Muscle of leg (tissue), 11 donors: ENCODE results near the gene TMC4. TPM values are rescaled to one million over a fixed set of nuclear protein-coding genes. Genes with fewer than 3 reads are reported as not detected.
A peak's percentile ranks its signal among the peaks of the same experiment; 100 is the strongest.
"Not testable (repeated sequence)": the region's sequence is repeated elsewhere in the genome, so short reads cannot be mapped to it uniquely, and the experiment has no call there.

Experiments
- DNase-seq: peaks from one replicate; pipeline ENCODE4 v3.0.0; 2013
- H3K27ac ChIP-seq: one replicate; pipeline ENCODE4 v1.5.1; 2013; ENCODE audit warnings: mild to moderate bottlenecking, low read length, control low read depth
- H3K27me3 ChIP-seq: one replicate; pipeline ENCODE4 v1.6.1; 2013; ENCODE audit warnings: low read length; ENCODE audit not compliant: control insufficient read depth, insufficient read depth
- H3K36me3 ChIP-seq: one replicate; pipeline ENCODE4 v1.6.1; 2013; ENCODE audit warnings: low read length; ENCODE audit not compliant: control insufficient read depth, insufficient read depth
- H3K4me1 ChIP-seq: one replicate; pipeline ENCODE4 v1.6.1; 2013; ENCODE audit warnings: low read length; ENCODE audit not compliant: control insufficient read depth, insufficient read depth
- H3K4me3 ChIP-seq: one replicate; pipeline ENCODE4 v1.5.1; 2013; ENCODE audit warnings: low read length, control low read depth
- H3K9me3 ChIP-seq: replicated peaks from 2 replicates; pipeline ENCODE4 v1.6.1; 2013; ENCODE audit warnings: low read depth, low read length; ENCODE audit not compliant: control insufficient read depth
- WGBS: methylation state at CpG from one replicate; pipeline ENCODE4 v1.1.5; 2013; ENCODE audit warnings: missing lambda C conversion rate; ENCODE audit not compliant: insufficient coverage; 5-methylcytosine and 5-hydroxymethylcytosine counted together
- polyA plus RNA-seq, 8 donors: library from polyadenylated mRNA; unstranded; fragments of 120-200 nt; gene quantifications; one replicate each; pipeline versions ENCODE4 v1.2.1 to v1.2.3, GENCODE V29; 2013; ENCODE audit warnings: inconsistent platforms in 1 of 8, low replicate concordance in 1 of 8; ENCODE audit not compliant: insufficient read length in 8 of 8, insufficient read depth in 1 of 8
- total RNA-seq: library from RNA; stranded (reverse); fragments of 120-200 nt; gene quantifications from one replicate; pipeline ENCODE4 v1.2.4, GENCODE V29; 2013

TMC4 gene
- total and polyA plus RNA-seq, 9 donors: 1.5 to 8.0 (median 3.5) TPM

DNA sequence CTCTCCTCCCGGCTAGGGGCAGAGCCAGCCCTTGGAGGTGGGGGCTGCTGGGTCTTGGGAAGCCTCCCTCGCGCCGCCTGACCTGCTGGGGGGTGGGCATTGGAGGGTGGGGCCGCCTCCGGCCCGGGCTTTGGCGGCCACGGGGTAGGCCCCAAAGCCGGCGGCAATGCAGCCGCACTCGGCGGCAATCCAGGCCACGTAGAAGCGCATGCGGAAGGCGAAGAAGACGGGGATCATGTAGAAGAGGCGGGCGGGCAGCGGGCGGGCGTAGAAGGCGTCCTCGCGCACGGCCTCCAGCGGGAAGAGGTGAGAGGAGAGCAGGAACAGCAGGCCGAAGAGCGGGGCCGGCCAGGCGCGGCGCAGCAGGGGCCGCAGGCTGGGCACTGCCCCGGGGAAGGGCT lies 7.7 kb upstream of the TMC4 start:
- peaks cover 15% of the 10 kb centered on the region for H3K4me1 ChIP-seq
- H3K27ac ChIP-seq: no peak overlapping the region
- H3K9me3 ChIP-seq: no peaks in the 10 kb centered on the region
- DNase-seq: no peak
- no peak overlapping the region for H3K4me3 ChIP-seq
- H3K27me3 ChIP-seq: no peaks in the 10 kb centered on the region
- WGBS: 92% methylated on average over 37 of the region's 37 CpGs
- peaks cover 30% of the 10 kb centered on the region for H3K36me3 ChIP-seq

DNA sequence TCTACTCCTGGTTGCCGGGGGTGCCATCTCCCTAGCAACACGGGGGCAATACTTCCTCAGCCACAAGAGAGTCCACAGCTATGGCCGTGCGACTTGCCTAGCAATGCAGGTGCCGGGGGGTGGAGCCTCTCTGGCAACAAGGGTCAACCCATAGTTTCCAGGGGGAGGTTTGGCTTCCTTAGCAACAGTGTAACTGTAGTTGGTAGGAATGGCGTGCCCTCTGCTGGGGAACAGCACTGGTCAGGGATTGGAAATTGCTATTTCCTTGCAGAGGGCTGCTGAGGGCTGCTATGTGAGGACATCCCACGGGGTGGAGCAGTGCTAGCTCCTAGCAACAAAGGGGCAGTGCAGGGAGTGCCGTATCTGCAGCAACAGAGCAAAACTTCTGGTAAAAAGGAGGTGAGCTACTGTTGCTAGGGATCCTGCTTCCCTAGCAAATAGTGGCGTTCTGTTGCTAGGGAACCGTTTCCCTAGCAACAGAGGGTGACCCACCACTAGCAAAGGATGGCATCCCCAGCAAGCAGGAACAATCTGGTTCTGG lies 7.0 kb upstream of the TMC4 start:
- Histone ChIP-seq H3K36me3 (peaks cover 30% of the 10 kb centered on the region), H3K27me3 (no peaks in the 10 kb centered on the region), H3K9me3 (no peaks in the 10 kb centered on the region), H3K27ac (peak overlapping the region; percentile 62), H3K4me3 (no peak overlapping the region), H3K4me1 (peaks cover 15% of the 10 kb centered on the region)
- peak; percentile 64 for DNase-seq
- WGBS: 19% methylated on average over 4 of the region's 10 CpGs

DNA sequence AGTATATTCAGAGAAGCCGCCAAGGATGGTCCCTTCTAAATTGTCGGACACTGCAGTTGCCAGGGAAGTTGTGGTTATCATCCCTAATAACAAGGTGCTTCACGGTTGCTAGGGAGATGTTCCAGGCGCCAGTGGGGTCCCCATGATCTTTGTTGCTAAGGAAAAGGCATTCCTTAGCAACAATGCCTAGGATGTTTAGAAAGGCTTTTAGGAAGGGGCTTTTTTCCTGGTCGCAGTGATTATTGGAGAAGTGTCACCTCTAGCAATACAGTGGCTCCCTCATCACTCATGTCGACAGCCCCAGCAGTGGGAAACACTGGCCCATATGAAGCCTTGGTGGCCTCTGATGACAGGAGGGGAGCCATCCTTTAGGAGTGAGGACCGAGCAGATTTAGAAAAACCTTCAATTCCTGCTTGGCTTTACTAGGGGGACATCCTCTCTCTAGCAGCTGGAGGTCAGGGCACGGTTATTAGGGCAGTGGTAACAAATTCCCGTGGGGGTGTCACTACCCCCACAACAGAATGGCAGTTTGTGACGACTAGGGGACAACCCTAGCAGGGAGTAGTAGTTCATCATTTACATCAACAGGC lies 6.4 kb upstream of the TMC4 start:
- peaks cover 30% of the 10 kb centered on the region for H3K36me3 ChIP-seq
- WGBS: 77% methylated on average over 5 of the region's 10 CpGs

DNA sequence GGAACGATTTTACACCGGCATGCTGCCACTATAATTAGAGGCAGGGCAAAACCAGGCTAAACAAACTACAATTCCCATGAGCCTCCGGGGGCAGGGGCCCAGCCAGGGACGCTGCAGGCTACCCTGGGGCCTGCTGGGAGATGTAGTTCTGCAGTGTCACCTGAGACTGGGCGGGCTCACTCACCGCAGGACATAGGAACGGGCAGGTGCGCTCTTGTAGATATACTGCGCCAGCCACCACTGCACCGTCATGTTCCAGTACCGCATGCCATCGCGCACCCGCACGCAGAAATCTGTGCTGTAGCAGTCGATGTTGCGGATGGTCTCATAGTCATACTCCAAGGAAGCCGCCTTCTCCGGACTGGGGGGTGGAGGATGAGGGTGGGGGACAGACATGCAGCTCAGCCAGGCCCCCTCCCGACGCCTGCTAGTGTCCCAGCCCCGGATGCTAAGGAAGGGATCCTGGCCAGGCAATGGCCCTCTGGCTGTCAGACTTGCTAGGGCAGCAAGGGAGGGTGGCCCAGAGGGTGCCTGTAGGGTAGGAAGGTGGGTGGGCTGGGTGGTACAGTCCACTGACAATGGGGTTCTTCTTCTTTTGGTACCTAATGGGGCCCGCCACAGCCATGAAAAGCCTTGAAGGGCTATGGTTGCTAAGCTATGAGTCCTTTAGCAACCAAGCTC lies 5.8 kb upstream of the TMC4 start:
- DNase-seq: no peak
- WGBS: 69% methylated on average over 20 of the region's 23 CpGs
- Histone ChIP-seq H3K27me3 (peaks cover under 1% of the 10 kb centered on the region), H3K27ac (no peak overlapping the region), H3K36me3 (peaks cover 26% of the 10 kb centered on the region), H3K9me3 (no peaks in the 10 kb centered on the region), H3K4me1 (peaks cover 15% of the 10 kb centered on the region), H3K4me3 (no peak overlapping the region)

More for the DNA sequence above, 6.4 kb upstream of the TMC4 start:
- no peak overlapping the region for H3K4me3 ChIP-seq
- H3K27ac ChIP-seq: peak overlapping the region; percentile 67
- H3K27me3 ChIP-seq: no peaks in the 10 kb centered on the region
- H3K4me1 ChIP-seq: peaks cover 15% of the 10 kb centered on the region
- no peak for DNase-seq
- H3K9me3 ChIP-seq: no peaks in the 10 kb centered on the region

DNA sequence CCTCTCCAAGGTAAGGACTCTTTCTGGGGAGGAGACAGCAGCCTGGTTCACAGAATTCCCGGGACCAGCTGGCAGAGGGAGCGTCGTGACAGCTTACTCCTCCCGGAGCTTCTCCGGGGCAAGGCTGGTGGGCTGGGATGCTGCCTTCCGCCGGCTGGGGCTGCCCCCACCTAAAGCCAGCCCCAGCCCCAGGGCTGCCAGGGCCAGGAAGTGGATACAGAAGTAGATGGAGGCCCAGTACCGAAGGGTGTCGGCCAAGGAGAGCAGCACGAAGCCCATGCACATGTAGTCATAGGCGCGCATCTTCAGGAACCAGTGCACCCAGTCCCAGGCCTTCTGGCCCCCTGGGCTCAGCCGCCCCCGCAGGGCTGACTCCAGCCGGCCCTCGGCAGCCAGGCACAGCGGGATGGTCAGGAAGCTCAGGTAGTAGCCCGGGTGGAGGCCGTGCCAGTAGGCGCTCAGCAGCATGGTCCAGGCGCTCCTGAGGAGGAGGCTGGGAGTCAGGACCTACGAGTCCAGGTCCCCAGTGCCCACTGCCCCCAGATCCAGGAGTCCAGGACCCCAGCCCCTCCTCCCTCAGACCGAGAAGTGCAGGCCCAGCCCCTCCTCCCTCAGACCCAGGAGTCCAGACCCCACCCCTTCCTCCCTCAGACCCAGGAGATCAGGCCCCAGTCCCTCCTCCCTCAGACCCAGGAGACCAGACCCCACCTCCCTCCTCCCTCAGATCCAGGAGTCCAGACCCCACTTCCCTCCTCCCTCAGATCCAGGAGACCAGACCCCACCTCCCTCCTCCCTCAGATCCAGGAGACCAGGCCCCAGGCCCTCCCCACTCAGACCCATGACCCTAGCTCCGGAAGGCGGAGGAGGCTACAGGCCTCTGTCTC lies 1.2 kb upstream of the TMC4 start:
- DNase-seq: no peak
- peaks cover 7% of the 10 kb centered on the region for H3K36me3 ChIP-seq
- peaks cover 6% of the 10 kb centered on the region for H3K27me3 ChIP-seq
- H3K4me1 ChIP-seq: peaks cover 7% of the 10 kb centered on the region
- H3K27ac ChIP-seq: no peak overlapping the region
- no peaks in the 10 kb centered on the region for H3K9me3 ChIP-seq
- no peak overlapping the region for H3K4me3 ChIP-seq
- 63% methylated on average over 23 of the region's 25 CpGs for WGBS

DNA sequence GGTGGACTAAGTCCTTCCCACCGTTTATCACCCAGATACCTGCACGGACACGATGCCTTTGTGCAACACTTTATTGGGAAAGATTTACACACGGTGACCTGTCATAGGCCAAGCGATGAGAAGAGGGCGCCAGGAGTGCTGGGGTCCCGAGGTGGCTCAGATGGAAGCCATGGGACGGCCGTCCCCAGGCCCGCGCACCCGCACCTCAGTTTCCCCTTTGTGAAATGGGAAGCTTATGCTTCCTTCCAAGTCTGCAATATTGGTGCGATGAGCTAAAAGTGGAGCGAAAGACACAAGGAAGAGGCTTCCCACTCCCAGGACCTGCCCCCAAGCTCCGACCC lies 369 bp upstream of the TMC4 start:
- Histone ChIP-seq H3K9me3 (no peaks in the 10 kb centered on the region), H3K27ac (no peak overlapping the region), H3K36me3 (no peaks in the 10 kb centered on the region), H3K4me3 (no peak overlapping the region), H3K4me1 (peaks cover 7% of the 10 kb centered on the region), H3K27me3 (peaks cover 6% of the 10 kb centered on the region)
- WGBS: 26% methylated on average over 11 of the region's 15 CpGs
- no peak for DNase-seq

DNA sequence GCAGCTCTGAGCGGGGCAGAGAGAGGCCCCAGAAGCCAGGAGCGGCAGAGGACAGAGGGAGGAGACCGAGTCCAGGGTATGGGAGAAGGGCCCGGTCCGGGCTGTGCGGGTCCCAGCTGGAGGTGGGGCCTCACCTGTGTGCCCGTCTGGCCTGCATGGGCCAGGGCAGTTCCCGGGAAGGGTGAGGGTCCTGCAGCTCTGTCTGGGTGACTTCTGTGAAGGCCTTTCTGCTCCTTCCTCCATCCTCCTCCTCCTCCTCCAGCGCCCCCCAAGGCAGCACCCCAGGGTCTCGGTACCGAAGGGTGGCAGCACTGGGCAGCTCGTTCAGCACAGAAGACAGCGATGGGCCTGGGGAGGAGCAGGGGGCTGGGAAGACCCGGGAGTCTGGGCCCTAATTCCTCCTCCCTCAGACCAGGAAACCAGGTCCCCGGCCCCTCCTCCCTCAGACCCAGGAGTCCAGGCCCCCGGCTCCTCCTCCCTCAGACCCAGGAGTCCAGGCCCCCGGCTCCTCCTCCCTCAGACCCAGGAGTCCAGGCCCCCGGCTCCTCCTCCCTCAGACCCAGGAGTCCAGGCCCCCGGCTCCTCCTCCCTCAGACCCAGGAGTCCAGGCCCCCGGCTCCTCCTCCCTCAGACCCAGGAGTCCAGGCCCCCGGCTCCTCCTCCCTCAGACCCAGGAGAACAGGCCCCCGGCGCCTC lies 1.1 kb downstream of the TMC4 start:
- H3K27ac ChIP-seq, H3K36me3 ChIP-seq, H3K27me3 ChIP-seq, H3K4me1 ChIP-seq, H3K4me3 ChIP-seq, H3K9me3 ChIP-seq, DNase-seq: not testable (repeated sequence)
- WGBS: 62% methylated on average over 7 of the region's 23 CpGs

DNA sequence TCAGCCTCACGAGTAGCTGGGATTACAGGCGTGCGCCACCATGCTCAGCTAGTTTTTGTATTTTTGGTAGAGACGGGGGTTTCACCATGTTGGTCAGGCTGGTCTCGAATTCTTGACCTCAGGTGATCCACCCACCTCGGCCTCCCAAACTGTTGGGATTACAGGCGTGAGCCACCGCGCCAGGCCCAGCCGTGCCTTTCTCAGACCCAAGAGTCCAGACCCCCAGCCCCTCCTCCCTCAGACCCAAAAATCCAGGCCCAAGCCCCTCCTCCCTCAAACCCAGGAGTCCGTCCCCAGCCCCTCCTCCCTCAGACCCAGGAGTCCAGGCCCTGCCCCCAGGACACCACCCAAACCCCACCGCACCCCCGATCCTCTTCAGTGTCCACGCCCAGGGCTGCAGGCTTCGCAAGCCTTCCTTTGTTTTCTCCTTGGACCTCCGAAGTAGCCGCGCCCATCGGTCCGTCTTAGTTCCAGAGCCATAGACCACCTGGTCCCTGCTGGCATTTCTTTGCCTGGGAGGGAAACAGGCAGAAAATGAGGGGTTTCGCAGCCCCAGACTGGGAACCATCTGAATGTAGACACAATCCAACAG lies 3.7 kb downstream of the TMC4 start:
- 86% methylated on average over 18 of the region's 21 CpGs for WGBS
- Histone ChIP-seq H3K4me1 (peaks cover 8% of the 10 kb centered on the region), H3K27me3 (peaks cover 17% of the 10 kb centered on the region), H3K4me3 (no peak overlapping the region), H3K36me3 (no peaks in the 10 kb centered on the region), H3K9me3 (peaks cover 2% of the 10 kb centered on the region), H3K27ac (no peak overlapping the region)
- no peak for DNase-seq

DNA sequence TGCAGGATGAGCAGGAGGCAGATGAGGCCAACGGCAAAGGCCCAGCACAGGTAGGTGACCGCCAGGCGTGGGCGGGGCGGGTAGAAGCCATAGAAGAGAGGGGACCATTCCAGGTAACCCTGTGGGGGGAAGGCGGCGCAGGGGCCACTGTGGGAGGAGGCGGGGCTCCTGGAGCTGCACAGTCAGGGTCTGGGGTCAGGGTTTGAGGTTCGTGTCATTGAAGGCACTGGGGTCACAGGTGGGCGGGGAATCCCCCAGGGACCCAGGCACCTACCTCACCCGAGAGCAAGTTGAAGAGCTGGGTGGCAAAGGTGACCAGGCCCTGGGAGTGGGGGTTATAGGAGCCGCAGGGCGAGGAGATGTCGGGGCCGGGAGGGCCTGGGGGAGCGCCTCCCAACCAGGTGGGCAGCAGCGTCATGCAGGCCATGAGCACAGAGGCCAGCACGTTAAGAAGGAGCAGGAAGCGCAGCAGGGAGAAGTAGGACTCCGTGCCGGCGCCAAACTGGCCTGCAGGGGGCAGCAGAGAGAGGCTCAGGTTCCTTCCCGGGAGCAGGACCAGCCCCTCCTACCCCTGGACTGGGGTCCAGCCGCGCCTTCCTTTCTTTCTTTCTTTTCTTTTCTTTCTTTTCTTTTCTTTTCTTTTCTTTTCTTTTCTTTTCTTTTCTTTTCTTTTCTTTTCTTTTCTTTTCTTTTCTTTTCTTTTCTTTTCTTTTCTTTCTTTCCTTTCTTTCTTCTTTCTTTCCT lies 4.6 kb downstream of the TMC4 start:
- Histone ChIP-seq H3K27me3 (peaks cover 19% of the 10 kb centered on the region), H3K4me3 (no peak overlapping the region), H3K4me1 (peaks cover 8% of the 10 kb centered on the region), H3K9me3 (peaks cover 2% of the 10 kb centered on the region), H3K36me3 (no peaks in the 10 kb centered on the region), H3K27ac (no peak overlapping the region)
- peak; percentile 93 for DNase-seq
- WGBS: 29% methylated on average over 22 of the region's 25 CpGs
